Hematopoietic multipotent progenitor cell treated with erythropoietin and hydrocortisone succinate and interleukin-3 and kit ligand, for 8 days (in vitro differentiated cells): ENCODE measurements around the gene GPR78.
"Not testable (repeated sequence)": the region's sequence is repeated elsewhere in the genome, so short reads cannot be mapped to it uniquely, and the experiment has no call there.

ENCODE experiments used
- DNase-seq: peaks from one replicate; pipeline ENCODE4 v3.0.0-alpha.2; 2015

The GPR78 gene

GRCh38 chr4:8618421-8618820 lies 38.2 kb downstream of the GPR78 start:
- no peak for DNase-seq

GRCh38 chr4:8618961-8619720 lies 38.9 kb downstream of the GPR78 start:
- DNase-seq, result no peak

GRCh38 chr4:8621135-8621534 lies 40.9 kb downstream of the GPR78 start:
- DNase-seq, result not testable (repeated sequence)

DNA sequence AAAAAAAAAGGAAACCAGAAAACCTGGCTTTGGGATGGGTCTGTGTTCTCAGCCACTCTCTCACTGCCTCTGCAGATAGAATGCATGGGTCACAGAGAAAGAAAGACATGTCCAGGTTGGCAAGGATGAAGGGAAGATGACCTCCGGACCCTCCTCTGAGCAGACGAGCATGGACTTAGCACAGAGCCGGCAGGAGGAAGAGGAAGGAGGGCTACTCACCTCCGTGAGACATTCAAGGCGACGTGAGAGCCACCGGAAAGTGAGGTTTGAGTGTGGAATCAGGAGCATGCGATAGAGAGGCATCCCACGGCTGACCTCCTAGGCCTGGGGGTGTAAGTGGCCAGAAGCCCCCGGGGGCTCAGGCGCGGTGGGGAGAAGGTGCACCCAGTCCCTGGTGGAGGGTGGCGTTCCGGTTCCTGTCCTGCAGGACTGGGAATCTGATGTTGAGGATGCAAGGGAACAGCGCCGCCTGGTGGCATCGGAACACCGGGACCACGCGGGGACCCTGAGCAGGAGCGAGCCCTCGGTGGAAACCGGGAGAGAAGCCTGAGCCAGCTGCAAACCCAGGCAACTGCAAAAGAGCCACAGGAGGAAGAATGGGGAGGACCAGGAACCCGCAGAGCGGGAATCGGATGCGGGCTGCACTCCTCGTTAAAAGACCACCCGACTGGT lies 44.5 kb downstream of the GPR78 start:
- not testable (repeated sequence) for DNase-seq

DNA sequence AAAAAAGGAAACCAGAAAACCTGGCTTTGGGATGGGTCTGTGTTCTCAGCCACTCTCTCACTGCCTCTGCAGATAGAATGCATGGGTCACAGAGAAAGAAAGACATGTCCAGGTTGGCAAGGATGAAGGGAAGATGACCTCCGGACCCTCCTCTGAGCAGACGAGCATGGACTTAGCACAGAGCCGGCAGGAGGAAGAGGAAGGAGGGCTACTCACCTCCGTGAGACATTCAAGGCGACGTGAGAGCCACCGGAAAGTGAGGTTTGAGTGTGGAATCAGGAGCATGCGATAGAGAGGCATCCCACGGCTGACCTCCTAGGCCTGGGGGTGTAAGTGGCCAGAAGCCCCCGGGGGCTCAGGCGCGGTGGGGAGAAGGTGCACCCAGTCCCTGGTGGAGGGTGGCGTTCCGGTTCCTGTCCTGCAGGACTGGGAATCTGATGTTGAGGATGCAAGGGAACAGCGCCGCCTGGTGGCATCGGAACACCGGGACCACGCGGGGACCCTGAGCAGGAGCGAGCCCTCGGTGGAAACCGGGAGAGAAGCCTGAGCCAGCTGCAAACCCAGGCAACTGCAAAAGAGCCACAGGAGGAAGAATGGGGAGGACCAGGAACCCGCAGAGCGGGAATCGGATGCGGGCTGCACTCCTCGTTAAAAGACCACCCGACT lies 50.2 kb downstream of the GPR78 start:
- not testable (repeated sequence) for DNase-seq

- not testable (repeated sequence) for DNase-seq
Measured at GRCh38 chr4:8631896-8632295, 51.7 kb downstream of the GPR78 start.

GRCh38 chr4:8634773-8635172 lies 54.6 kb downstream of the GPR78 start:
- DNase-seq, result not testable (repeated sequence)

GRCh38 chr4:8635897-8636554 lies 55.8 kb downstream of the GPR78 start:
- DNase-seq, result not testable (repeated sequence)
